22Rv1 (cell line): ENCODE measurements around the gene CAMK2D.

Experiments used
- H3K27ac ChIP-seq: fragments of 450-650 bp; 2 replicates; pipeline ENCODE4 v1.5.1; 2017
- CTCF ChIP-seq: fragments of 450-650 bp; IDR thresholded peaks from 2 replicates; pipeline ENCODE4 v1.5.1; 2017; ENCODE audit warnings: mild to moderate bottlenecking
- ZFX ChIP-seq: fragments of 450-650 bp; IDR thresholded peaks from 2 replicates; pipeline ENCODE4 v1.6.1; 2017; ENCODE audit warnings: antibody characterized with exemption, borderline replicate concordance

The CAMK2D gene

DNA sequence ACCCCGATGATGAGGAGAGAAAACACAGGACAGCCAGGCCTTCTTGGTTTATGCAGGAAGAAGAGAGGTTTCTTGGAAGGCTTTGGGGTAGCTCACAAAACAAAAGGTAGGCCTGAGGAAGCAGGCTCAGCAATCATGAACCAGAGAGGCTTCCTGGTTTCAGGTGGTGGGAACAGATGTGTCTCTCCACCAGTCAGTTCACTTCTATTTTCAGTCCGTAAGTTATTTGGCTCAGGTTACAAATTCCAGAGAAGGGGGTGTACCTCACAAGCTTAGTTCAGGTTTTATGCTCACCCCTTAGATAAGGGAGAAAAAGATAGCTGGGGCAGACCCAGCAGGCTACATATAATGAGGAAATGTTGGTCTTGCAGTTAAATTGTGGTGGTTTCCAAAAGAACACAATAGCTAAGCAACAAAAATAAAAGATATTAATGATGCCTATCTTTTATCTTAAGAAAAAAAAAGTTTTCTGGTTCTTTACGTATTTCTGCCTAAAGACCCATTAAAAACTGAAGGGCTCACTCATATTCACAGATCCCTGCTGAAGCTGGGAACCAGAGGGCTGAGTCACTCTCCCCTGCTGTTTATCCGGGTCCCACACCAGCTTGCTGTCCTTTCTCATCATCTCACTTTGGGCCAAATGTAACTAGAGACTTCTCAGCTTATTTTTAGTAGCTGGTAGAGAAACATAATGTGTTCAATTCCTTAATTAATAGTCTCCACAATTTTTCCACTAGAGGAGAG is 177.0 kb downstream of the CAMK2D start:
- H3K27ac ChIP-seq, result no peak overlapping the region
- TF ChIP-seq CTCF, result no peak
- TF ChIP-seq ZFX, result no peak

DNA sequence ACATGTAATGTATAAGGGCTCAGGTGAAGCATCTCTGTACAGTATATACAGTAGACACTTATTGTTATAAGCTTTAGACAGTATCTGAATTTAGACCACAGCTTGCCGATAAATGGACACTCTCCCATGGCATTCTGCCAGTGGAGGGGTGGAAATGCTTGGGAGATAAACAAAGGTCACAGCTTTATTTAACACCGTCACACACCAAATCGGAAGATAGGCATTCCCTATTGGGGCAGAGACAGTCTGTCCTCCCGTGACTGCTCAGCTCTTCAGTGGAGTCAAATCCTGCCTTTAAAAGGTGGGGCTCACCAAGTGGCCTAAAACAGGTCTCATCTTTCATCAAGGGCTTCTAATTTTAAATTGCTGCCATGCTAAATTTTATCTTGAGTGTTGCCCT is 178.8 kb downstream of the CAMK2D start:
- no peak for TF ChIP-seq ZFX
- TF ChIP-seq CTCF, result no peak
- H3K27ac ChIP-seq, result no peak overlapping the region

DNA sequence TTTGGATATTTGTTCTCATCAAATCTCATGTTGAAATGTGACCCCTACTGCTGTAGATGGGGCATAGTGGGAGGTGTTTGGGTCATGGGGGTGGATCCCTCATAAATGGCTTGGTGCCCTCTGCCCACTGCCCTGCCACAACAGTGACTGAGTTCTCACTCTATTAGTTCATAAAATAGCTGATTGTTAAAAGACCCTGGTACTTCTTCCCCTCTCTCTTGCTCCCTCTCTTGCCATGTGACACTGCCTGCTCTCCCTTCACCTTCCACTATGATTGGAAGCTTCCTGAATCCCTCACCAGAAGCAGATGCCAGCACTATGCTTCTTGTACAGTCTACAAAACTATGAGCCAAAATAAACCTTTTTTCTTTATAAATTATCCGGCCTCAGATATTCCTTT is 182.2 kb downstream of the CAMK2D start:
- no peak overlapping the region for H3K27ac ChIP-seq
- TF ChIP-seq ZFX (no peak), CTCF (no peak)

DNA sequence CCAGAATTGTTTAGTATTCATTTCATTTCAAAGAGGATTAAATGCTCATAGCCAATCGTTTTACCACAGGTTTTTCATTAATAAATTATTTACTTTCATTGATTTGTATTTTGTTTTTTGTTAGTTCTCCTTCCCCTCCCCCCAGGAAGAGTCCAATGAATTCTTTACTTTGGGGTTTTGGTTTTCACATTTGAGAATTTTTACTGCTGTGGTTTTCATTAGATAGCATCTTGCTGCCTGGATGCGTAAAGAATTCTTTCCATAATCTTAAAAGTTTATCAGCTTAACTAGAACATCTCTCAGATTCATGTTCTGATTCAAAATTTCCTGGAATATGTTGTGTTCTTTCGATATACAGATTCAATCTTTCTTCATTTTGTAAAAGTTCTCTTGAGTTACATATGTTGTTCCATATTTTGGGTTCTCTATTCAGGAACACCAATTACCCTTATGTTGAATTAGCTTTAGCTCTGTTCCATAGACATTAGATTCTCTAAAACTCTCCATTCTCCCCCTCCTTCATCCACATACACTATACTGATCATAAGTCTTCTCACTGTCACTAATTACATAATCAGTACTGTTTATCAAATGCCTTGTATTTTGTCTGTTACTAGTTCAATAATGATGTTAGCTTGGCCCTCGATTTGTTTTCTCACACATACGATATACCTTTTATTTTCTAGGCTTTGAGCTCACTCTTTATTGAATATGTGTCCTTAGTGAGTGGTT is 184.4 kb downstream of the CAMK2D start:
- no peak overlapping the region for H3K27ac ChIP-seq

DNA sequence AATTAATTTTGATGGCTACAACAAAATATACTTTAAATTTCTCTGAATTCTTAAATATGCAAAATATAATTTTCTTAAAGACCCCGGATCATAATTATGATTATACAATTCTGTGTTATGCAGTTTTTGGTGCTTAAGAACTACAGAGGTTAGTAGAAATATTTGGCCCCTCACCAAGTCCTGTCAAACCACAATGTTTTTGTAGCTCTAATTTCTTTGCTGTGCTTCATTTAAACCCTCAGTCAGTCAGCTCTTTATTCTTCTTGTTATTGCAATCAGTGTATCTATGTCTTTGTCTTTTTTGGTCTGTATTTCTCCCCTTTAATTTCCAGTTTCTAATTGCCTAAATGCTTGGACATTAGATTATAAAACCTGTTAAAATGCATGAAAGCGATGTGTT is 186.1 kb downstream of the CAMK2D start:
- TF ChIP-seq CTCF, result no peak
- TF ChIP-seq ZFX, result no peak
- no peak overlapping the region for H3K27ac ChIP-seq

More for the DNA sequence above, 184.4 kb downstream of the CAMK2D start:
- TF ChIP-seq ZFX, result no peak

GRCh38 chr4:113574636-113575103 is 186.9 kb downstream of the CAMK2D start:
- no peak overlapping the region for H3K27ac ChIP-seq
- TF ChIP-seq CTCF (no peak), ZFX (no peak)

GRCh38 chr4:113572620-113573019 is 188.9 kb downstream of the CAMK2D start:
- H3K27ac ChIP-seq, result no peak overlapping the region
- no peak for TF ChIP-seq CTCF
